ENCODE measurements around the gene MT3.
A peak's percentile ranks its signal among the peaks of the same experiment; 100 is the strongest.

Gene MT3

GRCh38 chr16:56589141-56590039 is at the start of gene MT3:
Gene MT3, plus strand, starts transcription at chr16:56589528. Its CDS starts 63 bp downstream, at chr16:56589591.
- no peak for DNase-seq (ENCODE audit: low spot score)

- DNase-seq (ENCODE audit: low spot score), result no peak
Measured at GRCh38 chr16:56539656-56540055, 49.7 kb upstream of the MT3 start.

- no peak for DNase-seq (ENCODE audit: low spot score)
Measured at GRCh38 chr16:56542039-56542438, 47.3 kb upstream of the MT3 start.

DNA sequence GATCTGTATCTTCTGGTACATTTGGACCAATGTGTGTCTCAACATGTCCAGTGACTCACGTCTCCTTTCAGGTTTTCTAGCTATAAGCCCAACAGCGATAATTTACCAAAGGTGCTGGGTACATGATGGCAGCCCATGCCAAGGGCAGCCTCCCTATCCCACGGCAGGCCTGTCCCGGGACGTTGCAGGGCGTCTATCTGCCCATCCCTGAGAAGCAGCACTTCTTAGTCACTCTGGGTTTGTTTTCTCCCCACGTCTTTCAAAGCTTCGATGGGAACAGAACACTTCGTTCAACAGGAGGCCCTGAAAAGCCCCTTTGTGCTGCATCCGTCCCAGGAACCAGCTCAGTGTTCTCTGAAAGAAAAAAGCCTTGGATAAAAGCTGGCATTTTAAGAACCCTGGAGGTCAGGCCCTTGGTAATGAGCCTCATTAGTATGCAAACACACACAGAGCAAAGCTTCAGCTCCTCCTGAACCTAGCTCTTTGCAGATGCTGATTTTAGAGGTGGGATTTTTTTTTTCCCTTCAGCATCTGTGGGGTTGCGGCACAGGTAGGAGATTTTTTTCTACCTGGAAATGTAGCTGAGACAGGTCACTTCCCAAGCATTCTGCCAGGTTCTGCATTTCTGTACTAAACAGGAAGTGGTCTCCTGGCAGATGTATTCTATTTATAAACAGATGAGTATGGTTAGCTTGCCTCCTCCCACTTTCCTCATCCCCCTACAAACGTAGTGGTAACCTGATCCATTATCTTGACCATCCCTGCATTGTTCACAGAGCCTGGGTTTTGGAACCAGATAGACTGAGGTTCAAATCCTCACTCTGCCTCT is 42.0 kb upstream of the MT3 start:
- DNase-seq (ENCODE audit: low spot score), result peak; percentile 30

DNA sequence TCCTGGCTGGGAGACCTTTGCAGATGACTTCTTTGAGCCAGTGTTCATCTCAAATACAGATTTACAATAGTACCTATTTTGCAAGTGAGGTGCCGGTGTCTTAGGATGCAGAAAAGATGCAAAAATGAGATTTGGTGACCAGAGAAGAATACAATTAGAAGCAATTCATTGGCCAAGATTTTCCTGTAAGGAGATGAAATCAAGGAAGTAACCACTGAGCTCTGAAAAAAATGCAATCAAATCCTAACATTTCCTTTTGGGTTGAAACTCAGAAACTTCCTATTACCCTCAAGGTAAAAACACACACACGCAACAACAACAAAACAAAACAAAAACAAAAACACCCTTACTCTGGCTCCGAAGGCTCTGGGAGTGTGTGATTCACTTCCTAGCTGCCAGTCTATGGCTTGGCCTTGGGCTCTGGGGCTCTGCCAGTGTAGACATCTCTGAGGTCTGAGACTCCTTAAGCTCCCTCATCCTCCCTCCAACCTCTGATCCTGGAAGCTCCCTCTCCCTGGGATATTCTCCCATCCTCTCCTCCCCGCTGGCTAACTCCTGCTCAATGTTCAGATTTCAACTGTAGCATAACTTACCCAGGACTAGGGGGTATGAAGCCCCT is 41.3 kb upstream of the MT3 start:
- no peak for DNase-seq (ENCODE audit: low spot score)

DNA sequence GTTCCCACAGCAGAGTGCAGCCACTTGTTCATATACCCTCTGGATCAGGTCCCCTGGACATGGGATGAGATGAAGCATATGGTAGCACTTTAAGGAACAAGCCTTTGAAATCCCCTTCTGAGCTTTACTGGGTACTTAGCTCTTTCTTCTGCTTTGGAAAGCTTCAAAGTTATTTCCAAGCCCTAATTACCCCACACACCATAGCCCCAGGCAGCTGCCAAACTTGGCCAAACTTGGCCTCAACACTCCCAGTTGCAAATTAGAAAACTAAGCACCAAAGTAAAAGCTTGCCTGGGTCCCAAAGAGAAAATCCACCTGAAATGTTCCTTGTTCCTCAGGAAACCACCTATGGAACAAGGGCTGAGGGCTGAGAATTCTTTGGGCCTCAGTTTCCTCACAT is 40.2 kb upstream of the MT3 start:
- DNase-seq (ENCODE audit: low spot score), result no peak

DNA sequence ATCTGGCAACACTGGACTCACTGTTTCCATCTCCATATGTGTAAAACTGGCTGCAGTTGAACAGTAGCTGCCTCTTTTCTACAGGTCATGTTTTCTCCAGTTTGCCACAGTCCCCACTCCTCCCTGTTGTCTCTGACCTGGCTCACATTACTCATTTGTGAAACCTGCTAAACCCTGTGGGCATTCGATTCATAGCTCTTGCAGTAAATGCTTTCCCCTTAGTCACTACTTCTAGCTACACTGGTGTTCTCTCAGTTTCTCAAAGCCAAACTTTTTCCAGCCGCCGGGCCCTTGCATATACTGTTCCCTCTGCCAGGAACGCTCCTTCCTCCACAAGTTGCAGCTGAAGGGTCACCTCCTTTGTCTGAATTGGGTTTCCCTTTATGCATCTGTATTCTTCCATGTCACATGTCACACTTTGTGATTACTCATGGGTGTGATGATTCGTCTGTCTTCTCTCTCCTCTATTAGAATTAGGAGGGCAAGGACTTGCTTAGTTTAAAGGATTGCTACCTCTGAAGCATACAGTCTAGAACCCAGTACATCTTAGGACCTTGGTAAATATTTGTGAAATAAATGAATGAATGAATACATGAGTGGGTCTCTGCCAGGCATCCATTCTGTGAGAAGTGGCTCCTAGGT is 39.5 kb upstream of the MT3 start:
- DNase-seq (ENCODE audit: low spot score), result no peak

- no peak for DNase-seq (ENCODE audit: low spot score)
Measured at GRCh38 chr16:56551796-56552738, 37.3 kb upstream of the MT3 start.

DNA sequence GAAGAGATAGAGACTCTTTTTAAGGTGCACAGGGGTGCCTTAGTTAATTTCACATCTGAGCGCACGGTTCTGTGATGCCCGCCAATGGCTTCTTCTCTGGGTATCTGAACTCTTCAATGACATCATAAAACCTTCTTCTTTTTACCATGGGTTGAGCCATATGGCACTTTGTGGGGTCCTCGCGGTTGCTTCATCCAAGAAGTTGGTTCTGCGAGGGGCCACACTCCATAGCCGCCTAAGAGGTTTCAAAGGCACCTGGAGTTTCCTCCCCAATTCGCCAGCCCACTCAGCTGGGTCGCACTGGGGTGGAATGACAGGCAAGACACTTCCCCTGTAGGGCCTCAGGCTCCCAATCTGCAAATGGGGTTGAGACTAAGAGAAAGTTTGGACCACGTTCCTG is 34.9 kb upstream of the MT3 start:
- no peak for DNase-seq (ENCODE audit: low spot score)

- peak; percentile 62 for DNase-seq (ENCODE audit: low spot score)
Measured at GRCh38 chr16:56558024-56558747, 31.1 kb upstream of the MT3 start.

DNA sequence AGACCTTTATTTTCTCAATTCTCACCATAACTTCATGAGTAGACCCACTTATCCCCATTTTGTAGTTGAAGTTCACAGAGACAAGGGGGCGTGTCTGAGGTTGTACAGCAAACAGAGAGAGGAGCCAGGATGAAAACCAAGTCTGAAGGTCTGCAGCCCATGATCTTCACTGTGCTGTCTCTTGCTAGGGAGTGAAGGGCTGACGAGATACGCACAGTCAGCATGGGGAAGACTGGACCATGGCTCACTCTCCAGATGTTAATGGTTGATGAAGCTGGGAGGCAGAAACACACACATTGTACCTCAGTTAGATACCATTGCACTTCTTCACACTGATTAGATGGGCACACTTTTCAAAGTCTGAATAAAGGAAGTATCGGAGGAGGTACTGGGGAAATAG is 30.2 kb upstream of the MT3 start:
- no peak for DNase-seq (ENCODE audit: low spot score)

DNA sequence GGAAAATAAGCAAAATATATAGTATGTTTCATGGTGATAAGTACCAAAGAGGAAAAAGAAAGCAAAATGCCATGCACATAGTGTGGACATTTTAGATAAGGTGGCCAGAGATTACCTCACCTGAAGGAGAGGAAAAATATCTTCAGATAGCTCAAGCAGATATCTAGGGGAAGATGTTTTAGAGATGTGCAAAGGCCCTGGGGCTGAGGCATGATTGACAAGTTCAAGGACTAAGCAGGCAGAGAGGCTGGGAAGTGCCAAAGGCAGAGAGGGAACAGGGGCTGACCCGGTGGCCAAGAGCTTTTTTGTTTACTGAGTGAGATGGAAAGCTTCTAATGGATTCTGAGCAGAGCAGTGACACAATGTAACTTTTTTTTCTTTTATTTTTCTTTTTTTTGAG is 28.9 kb upstream of the MT3 start:
- no peak for DNase-seq (ENCODE audit: low spot score)

DNA sequence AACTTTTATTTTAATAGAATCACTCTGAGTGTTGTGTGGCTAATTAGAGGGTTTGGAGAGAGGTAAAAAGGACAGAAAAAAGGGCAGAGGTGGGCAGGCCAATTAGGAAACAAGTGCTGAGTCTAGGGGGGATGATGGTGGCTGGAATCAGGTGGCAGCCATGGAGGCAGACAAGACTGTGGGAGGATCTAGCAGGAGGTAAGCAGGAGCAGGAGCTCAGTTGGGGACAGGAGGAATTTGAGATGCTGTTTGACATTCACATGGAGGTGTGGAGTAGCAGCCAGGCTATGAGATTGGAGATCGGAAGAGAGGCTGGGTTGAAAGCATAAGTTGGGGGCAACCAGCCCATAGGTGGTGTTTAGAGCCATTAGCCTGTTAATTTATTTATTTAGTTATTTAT is 28.2 kb upstream of the MT3 start:
- DNase-seq (ENCODE audit: low spot score), result no peak

- DNase-seq (ENCODE audit: low spot score), result no peak
Measured at GRCh38 chr16:56564793-56565477, 24.4 kb upstream of the MT3 start, which contains the start of gene MT4. Gene MT4, plus strand, starts transcription at chr16:56565073. Its CDS starts 56 bp downstream, at chr16:56565129.

DNA sequence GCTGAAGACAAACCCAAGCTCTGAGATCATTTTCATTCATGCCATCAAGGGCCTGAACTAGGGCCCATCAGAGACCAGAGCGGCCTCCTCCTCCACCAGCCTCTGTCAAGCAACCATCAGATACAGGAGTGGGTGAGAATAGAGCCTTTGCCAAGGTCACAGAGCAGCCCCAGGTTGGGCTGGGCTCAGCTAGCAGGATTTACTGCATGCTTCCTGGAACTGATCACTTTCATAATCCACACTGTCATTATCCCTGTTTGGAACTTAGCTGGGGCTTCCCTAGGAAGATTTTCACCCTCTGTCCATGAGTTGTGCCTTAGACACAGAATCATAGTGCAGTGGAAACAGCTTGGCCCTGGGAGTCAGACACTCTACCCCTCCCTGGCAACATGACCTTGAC is 19.4 kb upstream of the MT3 start:
- no peak for DNase-seq (ENCODE audit: low spot score)

DNA sequence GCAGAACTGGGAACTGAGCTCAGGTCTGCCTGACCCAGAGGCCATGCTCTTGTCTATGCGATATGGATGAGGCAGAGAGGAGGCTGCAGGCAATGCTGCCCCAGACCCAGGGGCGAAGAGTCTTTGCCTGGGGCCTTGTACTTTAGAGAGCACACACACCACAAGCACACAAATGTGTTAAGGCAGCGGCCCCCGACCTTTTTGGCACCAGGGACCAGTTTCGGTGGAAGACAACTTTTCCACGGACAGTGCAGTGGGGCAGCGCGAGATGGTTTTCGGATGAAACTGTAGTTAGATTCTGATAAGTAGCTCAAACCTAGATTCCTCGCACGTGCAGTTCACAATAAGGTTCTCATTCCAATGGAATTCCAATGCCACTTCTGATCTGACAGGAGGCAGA is 17.8 kb upstream of the MT3 start:
- DNase-seq (ENCODE audit: low spot score), result no peak

DNA sequence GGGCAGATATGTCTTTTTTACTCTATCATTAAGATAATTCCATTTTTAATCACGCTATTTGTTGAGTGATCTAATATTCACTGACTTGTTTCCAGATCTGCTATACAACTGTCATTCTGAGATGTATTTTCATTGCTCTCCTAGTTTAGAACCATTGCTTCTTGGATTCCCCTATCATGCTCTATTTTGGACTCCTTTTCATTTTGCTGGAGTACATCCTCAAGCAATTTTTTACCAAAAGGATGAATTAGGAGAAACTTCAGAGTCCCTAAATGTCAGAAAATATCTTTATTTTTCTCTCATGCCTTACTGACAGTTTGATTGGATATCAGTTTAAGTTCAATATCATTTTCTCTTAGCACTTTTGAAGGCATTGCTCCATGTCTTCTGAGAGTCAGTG is 14.7 kb upstream of the MT3 start:
- no peak for DNase-seq (ENCODE audit: low spot score)

DNA sequence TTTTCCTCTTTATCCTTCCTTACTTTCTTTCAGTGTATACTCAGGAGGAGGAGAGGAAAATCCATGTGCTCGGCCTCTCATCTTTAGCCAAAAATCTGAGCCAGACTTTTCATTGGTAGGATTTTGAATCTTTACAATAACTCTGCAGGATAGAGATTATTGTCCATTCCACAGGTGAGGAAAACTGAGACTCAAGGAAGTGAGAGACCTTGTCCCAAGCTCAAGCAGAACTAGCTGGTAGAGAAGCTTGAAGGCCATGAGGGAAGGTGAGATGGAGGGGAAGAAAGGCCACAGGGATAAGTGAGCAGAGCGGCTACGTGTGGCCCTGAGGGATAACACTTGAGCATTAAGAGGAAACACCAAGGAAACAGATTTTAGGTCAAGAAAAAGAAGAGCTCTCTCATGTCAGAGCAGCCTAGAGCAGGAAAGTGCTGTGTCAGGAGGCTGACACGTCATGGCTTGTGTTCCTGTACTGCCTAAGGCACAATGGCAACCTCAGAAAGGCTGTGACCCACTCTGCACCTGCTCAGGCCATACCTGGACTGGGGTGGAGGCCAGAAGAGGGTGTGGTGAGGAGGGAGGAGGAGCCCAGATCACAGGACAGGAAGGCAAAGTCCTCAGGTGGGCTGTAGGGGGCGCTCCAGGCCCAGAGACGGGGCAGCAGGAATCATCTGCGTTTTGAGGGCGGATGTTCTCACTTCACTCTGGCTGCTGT is 12.6 kb upstream of the MT3 start:
- DNase-seq (ENCODE audit: low spot score), result peak; percentile 54

DNA sequence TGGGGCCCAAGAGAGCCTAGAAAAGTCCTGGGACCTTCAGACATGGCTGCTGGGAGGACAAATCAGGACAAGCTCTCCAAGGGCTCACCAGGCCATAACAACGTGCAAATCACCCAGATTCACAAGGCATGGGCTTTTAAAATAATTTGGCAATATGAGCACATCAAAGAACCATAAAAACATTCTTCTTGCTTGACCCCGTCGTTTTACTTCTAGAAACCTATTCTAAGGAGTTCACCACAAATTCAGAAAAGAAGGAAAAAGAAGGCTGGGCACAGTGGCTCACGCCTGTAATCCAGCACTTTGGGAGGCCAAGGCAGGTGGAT is 12.1 kb upstream of the MT3 start:
- no peak for DNase-seq (ENCODE audit: low spot score)

Data from AG08396 (cell line).